ENCODE data around the gene XKR7.

XKR7 gene

DNA sequence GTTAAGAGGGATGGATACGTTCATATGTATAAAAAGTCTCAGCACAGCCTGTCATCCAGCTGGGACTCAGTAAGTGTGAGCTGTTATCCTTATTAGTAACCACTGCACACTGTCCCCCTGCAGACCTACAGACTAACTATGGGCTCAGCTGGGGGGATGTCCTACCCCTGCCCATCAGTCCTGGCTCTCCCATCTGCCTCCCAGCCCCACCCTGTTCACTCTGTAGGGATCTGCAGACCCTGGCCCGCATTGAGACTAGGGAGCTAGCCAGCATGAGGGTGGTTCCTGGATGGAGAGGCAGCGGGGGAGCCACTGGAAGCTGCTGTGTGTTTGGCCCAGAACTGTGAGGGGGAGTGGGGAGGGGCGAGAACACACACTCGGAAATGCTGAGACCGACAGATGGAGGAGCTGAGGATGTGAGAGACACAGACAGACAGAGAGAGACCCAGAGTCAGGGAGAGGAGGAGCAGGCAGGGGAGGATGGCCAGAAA is 17.1 kb downstream of the XKR7 start:
- no peak for DNase-seq

- DNase-seq, result no peak
These were observed 19.8 kb downstream of the XKR7 start for GRCh38 chr20:31987744-31988143.

DNA sequence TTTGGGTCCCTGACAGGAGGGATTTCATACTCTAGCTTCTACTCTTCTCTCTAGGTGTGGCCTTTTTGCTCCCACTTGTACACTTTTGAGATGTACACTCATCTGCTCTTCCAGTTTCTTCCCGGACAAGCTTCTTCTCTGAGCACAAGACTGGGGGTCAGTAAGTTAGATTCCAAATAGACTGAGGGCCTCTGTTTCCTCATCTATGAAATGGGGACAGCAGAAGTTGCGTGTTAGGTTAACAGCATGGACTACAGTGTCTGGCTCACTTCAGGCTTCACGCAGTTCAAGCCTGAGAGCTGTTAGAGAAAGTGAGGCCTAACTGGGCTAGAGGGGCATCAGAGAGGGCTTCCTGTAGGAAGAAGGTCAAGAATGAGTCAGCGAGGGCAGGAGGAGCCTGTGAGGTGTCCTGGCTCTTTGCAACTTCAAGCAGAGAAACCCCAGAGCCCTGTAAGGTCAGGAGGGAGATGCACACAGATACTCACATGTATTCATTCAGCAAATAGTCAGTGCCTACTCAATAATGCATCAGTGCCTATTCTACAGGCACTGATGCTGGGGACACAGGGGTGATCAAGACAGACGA is 20.6 kb downstream of the XKR7 start:
- DNase-seq, result no peak

- DNase-seq, result no peak
These were observed 21.2 kb downstream of the XKR7 start for GRCh38 chr20:31989030-31989645.

- no peak for DNase-seq
These were observed 22.8 kb downstream of the XKR7 start for GRCh38 chr20:31990641-31991338.

- no peak for DNase-seq
These were observed 23.4 kb downstream of the XKR7 start for GRCh38 chr20:31991339-31991705.

GRCh38 chr20:31992086-31992485 is 24.1 kb downstream of the XKR7 start:
- DNase-seq, result no peak

DNA sequence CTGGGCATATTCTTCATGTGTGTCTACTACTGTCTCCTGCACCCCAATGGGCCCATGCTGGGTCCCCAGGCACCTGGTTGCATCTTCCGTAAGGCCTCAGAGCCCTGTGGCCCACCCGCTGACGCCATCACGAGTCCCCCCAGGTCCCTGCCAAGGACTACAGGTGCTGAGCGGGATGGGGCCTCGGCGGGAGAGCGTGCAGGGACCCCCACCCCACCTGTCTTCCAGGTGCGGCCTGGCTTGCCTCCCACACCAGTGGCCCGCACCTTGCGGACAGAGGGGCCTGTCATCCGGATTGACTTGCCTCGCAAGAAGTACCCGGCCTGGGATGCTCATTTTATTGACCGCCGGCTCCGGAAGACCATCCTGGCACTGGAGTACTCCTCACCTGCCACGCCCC is 29.0 kb downstream of the XKR7 start:
- no peak for DNase-seq

DNA sequence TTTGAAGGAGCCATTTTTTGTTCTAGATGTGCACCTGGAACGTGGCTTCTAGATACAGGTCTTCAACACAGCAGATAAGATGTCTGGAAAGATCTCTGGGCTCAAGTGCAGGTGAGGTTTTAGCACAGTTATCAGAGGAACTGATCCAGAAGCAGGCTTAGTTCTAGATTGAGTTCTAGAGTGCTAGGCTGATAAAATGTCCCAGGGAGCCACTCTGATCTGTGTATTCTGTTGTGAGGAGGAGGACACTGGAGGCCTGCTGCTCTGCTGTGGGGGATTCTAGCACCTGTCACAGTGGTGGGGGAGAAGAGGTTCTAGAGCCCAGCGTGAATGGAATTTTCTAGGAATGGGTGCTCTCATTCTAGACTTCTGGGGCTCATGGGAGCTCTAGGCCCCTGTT is 30.3 kb downstream of the XKR7 start:
- no peak for DNase-seq

DNA sequence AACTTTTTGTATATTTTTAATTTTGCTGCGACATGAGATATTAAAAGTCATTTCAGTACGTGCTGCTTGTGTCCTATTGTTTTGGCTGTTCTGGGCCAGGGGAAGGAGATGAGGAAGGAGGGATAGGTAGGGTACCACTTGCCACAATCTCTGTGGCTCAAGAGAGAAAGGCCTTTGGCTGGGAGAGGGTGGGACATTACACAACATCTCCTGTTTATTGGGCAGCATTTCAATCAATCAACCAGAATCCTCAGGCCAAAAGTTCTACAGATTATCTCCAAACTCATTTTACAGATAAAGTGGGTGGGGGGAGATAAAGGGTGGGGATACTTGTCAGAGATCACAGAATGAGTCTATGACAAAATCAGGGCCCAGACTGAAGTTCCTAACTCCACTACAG is 35.4 kb downstream of the XKR7 start:
- DNase-seq, result no peak

GRCh38 chr20:32004963-32005362 is 37.0 kb downstream of the XKR7 start:
- DNase-seq, result no peak

DNA sequence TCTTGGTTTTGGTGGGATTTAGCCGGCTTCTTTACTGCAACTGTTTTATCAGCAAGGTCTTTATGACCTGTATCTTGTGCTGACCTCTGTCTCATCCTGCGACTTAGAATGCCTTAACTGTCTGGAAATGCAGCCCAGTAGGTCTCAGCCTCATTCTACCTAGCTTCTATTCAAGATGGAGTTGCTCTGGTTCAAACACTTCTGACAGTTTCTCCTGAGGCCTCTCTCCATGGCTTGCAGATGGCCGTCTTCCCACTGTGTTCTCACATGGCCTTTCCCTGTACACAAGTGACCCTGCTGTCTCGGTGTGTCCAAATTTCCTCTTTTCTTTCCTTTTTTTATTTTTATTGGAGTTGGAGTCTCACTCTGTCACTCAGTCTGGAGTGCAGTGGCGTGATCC is 38.1 kb downstream of the XKR7 start:
- no peak for DNase-seq

DNA sequence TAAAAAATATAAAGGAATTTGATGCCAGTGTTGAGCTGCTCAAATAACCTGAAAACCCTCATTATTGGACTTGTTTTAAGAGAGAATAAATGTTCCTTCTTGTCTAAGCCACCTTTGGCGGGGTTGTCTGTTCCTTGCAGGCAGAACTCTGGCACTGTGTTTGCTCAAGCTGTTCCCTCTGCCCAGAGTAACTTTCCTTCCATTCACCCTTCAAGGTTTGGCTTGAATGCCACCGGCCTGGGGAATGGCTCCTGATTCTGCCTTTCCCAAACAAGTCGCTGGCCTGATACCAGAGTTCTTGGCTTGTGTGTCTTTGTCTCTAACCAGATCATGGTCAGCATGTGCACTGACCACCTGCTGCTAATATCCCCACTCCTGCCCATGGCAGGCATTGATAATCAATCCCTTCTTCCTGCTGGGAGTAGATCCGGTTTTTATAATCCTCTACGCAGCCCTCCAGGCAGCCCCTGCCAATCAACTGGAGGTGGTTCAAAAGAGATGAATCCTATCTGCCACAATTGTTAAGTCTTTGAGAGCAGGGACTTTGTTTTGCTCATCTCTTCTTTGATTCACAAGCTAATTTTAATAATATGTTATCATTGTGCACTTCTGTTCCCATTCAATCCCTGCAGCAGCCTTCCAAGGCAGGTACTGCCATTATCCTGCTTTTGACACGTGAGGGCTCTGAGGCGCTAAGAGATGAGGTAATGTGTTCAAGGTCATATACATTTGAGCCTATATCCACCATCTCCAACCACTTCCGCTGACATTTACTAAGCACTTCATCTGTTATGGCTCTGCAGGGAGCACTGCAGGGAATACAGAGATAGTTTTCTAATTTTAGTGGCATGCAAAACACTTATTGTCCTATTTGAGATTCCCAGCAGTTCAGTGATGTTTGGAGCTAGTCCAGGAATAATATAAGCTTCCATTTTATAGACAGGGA is 39.2 kb downstream of the XKR7 start:
- DNase-seq, result no peak

DNA sequence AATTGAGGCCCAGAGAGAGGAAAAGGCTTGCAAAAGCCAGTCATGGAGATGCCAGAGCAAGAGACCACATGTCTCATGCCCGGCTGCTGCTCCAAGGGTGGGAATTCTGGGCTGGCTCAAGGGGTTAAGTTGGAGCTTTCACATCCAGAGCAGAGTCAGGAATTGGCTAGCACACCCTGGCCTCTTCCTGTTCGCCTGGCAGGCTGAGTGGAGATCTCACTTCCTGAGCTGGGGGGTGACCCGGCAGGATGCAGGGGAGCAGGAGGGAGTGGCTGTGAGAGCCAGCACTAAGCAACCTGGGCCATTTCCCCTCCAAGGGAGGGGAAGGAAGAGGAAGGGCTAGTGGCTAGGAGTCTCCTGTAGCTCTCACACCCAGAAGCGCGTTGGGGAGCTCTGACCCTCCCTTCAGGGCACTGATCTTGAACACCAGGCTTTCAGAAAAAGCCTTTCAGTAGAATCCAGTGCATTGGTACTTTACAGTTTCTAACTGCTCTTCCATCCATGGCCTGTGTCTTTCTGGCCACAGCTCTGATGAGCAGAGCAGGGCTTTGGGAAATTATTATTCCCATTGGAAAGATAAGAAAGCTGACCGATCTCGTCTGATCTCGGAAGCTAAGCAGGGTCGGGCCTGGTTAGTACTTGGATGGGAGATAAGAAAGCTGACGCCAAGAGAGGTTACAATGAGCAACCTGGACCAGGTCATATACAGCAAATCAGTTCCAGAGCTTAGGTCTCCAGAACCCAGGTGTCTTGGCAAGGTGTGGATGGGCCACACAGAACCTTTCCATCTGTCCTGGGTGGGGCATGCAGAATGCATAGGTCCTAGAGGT is 40.1 kb downstream of the XKR7 start:
- no peak for DNase-seq

DNA sequence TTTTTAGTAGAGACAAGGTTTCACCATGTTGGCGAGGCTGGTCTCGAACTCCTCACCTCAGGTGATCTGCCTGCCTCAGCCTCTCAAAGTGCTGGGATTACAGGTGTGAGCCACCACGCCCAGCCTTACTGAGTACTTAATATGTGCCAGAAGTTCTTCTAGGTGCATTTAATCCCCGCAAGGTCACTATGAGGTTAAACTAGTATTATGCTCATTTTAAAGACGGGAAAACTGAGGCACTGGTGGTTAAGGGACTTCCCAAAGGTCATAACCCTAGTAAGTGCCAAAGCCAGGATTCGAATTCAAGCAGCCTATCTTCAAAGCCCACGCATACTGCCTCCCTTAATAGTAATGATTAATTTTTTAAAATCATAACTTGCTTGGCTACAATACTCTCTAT is 41.6 kb downstream of the XKR7 start:
- no peak for DNase-seq

DNA sequence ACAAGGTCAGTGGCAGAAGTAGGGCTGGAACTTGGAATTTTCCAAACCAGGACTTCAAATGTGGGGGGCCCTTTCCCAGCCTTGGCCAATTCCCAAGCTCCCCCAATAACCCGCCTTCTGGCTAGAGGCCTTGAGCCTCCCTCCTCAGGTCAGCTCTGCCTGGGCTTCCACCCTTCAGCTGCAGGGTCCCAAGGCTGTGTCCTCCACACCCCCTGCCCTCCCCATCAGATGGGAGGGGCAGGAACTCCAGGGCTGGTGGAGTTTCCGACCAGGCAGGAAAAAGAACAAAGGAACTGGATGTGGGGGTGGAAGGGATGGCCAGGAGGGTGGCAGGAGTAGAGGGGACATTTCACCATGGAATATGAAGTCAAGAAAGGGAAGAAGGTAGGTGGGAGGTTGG is 42.1 kb downstream of the XKR7 start, which contains the start of gene CCM2L:
TSS of gene CCM2L (plus strand) at position 338 of the 400 bp plus-strand sequence. CDS start at position 355, 17 bp downstream.
- DNase-seq, result no peak

DNA sequence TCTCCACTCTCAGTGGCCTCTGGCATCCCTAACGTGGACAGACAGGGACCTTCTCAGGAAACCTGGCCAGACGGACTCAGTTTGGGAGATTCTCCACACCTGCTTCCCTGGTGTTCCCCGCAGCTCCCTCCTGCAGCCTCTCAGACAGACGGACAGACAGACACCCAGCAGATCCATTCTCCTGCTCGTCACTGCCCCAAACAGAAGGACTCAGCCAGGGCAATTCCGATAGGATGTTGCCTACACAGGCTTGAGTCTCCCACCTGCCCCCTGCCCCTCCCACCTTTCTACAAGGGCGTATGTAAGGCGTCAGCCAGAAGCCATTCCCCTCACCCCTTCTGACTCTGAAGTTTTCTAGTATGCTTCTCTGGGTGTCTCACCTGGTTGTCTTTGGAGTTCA is 42.7 kb downstream of the XKR7 start:
- no peak for DNase-seq

GRCh38 chr20:32012159-32012688 is 44.3 kb downstream of the XKR7 start:
- no peak for DNase-seq

DNA sequence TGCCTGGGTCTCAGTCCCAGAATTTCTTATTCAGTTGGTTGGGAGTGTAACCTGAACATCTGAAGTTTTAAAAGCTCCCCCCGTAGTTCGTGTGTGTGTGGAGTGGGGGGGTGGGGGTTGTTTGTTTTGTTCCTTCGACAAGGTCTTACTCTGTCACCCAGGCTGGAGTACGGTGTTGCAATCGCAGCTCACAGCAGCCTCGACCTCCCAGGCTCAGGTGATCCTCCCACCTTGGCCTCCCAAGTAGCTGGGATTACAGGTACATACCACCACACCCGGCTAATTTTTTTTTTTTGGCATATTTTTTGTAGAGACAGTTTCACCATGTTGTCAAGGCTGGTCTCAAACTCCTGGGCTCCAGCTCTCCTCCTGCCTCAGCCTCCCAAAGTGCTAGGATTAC is 45.4 kb downstream of the XKR7 start:
- no peak for DNase-seq

DNA sequence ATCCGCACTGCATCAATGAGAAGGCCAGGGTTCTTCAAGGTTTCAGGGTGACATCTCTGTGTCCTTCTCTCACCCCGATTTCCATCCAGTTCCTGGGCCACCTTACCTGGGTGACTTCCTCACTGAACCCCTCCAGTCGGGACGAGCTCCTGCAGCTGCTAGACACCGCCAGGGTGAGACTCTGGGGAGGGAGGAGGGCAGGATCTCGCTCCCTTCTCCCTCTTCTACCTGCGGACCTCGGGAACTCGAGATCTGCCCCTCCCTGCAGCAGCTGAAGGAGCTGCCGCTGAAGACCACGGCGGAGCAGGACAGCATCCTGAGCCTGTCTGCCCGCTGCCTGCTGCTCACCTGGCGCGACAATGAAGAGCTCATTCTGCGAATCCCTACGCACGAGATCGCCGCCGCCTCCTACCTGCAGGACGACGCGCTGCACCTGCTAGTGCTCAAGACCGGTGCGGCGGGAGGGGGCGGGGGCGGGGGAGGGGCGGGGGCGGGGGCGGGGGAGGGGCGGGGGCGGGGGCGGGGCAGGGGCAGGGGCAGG is 49.8 kb downstream of the XKR7 start:
- DNase-seq, result peak; percentile 32 to 50 (median 39)

All from T-helper 1 cell (primary cell).